Measurements from ENCODE around the gene ATXN7L2.
"Not testable (repeated sequence)": the region's sequence is repeated elsewhere in the genome, so short reads cannot be mapped to it uniquely, and the experiment has no call there.

Gene ATXN7L2

GRCh38 chr1:109444346-109444745, 39.4 kb upstream of the ATXN7L2 start:
- no peak overlapping the region for H3K4me3 ChIP-seq (ENCODE audit: low read depth, low read length)
- peaks cover 2% of the 10 kb centered on the region for H3K27me3 ChIP-seq (ENCODE audit: insufficient read depth, low read depth, severe bottlenecking)
- H3K9me3 ChIP-seq (ENCODE audit: severe bottlenecking), result no peaks in the 10 kb centered on the region
- H3K27ac ChIP-seq, result no peak overlapping the region
- H3K36me3 ChIP-seq, result no peaks in the 10 kb centered on the region
- no peak for DNase-seq
- no peak for TF ChIP-seq CTCF (IDR thresholded peaks at IDR 0.05; ENCODE audit: low read depth, low read length)

DNA sequence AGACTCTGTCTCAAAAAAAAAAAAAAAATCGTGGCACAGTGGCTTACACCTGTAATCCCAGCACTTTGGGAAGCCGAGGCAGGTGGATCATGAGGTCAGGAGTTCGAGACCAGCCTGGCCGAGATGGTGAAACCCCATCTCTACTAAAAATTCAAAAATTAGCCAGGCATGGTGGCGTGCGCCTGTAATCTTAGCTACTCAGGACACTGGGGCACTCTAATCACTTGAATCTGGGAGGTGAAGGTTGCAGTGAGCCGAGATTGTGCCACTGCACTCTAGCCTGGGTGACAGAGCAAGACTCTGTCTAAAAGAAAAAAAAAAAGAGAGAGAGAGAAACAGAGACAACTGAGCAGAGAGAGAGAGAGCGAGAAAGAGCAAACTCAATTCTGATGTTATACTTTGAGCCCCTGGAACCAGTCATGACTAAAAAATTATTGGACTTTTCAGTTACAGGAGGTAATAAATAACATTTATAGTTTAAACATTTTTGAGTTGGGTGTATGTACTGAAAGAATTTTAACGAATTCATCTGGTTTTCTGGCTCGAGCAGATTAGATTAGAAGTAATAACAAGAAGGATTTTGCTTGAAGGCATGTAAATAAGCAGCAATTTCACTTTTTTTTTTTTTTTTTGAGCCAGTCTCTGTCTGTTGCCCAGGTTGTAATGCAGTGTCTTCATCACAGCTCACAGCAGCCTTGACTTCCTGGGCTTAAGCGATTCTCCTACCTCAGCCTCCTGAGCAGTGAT, 37.6 kb upstream of the ATXN7L2 start:
- not testable (repeated sequence) for DNase-seq; H3K27ac ChIP-seq; H3K27me3 ChIP-seq (ENCODE audit: insufficient read depth, low read depth, severe bottlenecking); H3K4me3 ChIP-seq (ENCODE audit: low read depth, low read length); H3K36me3 ChIP-seq; H3K9me3 ChIP-seq (ENCODE audit: severe bottlenecking)

- H3K27me3 ChIP-seq (ENCODE audit: insufficient read depth, low read depth, severe bottlenecking), result no peaks in the 10 kb centered on the region
- H3K9me3 ChIP-seq (ENCODE audit: severe bottlenecking), result no peaks in the 10 kb centered on the region
- DNase-seq, result no peak
- no peak for TF ChIP-seq CTCF (IDR thresholded peaks at IDR 0.05; ENCODE audit: low read depth, low read length)
- no peak overlapping the region for H3K4me3 ChIP-seq (ENCODE audit: low read depth, low read length)
- no peaks in the 10 kb centered on the region for H3K36me3 ChIP-seq
- H3K27ac ChIP-seq, result no peak overlapping the region
Observed at GRCh38 chr1:109447524-109447923, 36.2 kb upstream of the ATXN7L2 start.

DNA sequence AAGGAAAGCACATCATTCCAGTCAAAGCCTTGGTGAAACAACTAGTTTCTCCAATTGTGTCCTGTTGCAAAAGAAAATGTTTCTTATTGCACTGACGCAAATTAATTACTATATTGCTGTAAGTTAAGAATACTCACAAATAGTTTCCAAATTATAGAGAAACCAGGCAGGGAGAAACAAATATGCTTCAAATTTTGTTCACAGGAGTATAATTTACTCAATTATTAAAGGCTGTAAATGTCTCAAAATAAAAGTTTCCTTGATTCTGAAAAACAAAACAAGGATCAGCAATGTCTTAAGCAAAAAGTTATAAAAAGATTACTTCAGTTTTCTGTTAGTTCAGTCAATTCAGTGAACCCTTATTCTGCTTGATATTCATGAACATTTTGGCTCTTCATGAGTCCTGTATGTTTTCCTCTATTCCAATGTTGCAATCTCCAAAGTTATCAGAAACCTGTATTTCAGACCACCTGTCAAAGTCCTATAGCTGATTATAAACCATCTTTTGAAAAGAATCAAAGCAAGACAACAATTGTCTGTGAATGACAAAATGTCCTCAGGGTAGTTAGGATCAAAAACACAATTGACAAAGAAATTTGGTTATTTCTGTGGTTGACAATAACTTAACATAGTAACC, 29.1 kb upstream of the ATXN7L2 start:
- H3K27ac ChIP-seq, result no peak overlapping the region
- no peak overlapping the region for H3K4me3 ChIP-seq (ENCODE audit: low read depth, low read length)
- TF ChIP-seq CTCF (IDR thresholded peaks at IDR 0.05; ENCODE audit: low read depth, low read length), result no peak
- peaks cover 3% of the 10 kb centered on the region for H3K27me3 ChIP-seq (ENCODE audit: insufficient read depth, low read depth, severe bottlenecking)
- no peak for DNase-seq
- peaks cover 8% of the 10 kb centered on the region for H3K9me3 ChIP-seq (ENCODE audit: severe bottlenecking)
- H3K36me3 ChIP-seq, result no peaks in the 10 kb centered on the region

- no peak for TF ChIP-seq CTCF (IDR thresholded peaks at IDR 0.05; ENCODE audit: low read depth, low read length)
- DNase-seq, result no peak
- Histone ChIP-seq H3K36me3 (no peaks in the 10 kb centered on the region), H3K27ac (no peak overlapping the region), H3K4me3 (ENCODE audit: low read depth, low read length) (no peak overlapping the region), H3K27me3 (ENCODE audit: insufficient read depth, low read depth, severe bottlenecking) (peaks cover 3% of the 10 kb centered on the region), H3K9me3 (ENCODE audit: severe bottlenecking) (peaks cover 8% of the 10 kb centered on the region)
Observed at GRCh38 chr1:109457819-109458218, 25.9 kb upstream of the ATXN7L2 start.

- Histone ChIP-seq H3K27ac (no peak overlapping the region), H3K36me3 (no peaks in the 10 kb centered on the region), H3K27me3 (ENCODE audit: insufficient read depth, low read depth, severe bottlenecking) (peaks cover 30% of the 10 kb centered on the region), H3K9me3 (ENCODE audit: severe bottlenecking) (no peaks in the 10 kb centered on the region), H3K4me3 (ENCODE audit: low read depth, low read length) (peak overlapping the region; percentile 69)
- DNase-seq, result no peak
- no peak for TF ChIP-seq CTCF (IDR thresholded peaks at IDR 0.05; ENCODE audit: low read depth, low read length)
Observed at GRCh38 chr1:109466125-109466451, 17.6 kb upstream of the ATXN7L2 start.

All from WERI-Rb-1 (cell line).